GM10266 (cell line): ENCODE data around the gene OSTF1.

Experiments used
- DNase-seq: peaks from one replicate; pipeline ENCODE4 v3.0.0; 2012; ENCODE audit errors: extremely low spot score
- TF ChIP-seq, protein P1 (sequence below): IDR thresholded peaks from 2 replicates; pipeline ENCODE4 v1.5.1; 2012; ENCODE audit warnings: mild to moderate bottlenecking, low read depth; ENCODE audit not compliant: control insufficient read depth, insufficient read depth; ENCODE audit errors: missing control alignments

Gene OSTF1

GRCh38 chr9:75096796-75097195, 8.5 kb downstream of the OSTF1 start:
- TF ChIP-seq, protein P1, sequence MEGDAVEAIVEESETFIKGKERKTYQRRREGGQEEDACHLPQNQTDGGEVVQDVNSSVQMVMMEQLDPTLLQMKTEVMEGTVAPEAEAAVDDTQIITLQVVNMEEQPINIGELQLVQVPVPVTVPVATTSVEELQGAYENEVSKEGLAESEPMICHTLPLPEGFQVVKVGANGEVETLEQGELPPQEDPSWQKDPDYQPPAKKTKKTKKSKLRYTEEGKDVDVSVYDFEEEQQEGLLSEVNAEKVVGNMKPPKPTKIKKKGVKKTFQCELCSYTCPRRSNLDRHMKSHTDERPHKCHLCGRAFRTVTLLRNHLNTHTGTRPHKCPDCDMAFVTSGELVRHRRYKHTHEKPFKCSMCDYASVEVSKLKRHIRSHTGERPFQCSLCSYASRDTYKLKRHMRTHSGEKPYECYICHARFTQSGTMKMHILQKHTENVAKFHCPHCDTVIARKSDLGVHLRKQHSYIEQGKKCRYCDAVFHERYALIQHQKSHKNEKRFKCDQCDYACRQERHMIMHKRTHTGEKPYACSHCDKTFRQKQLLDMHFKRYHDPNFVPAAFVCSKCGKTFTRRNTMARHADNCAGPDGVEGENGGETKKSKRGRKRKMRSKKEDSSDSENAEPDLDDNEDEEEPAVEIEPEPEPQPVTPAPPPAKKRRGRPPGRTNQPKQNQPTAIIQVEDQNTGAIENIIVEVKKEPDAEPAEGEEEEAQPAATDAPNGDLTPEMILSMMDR, result no peak
- DNase-seq, result no peak

DNA sequence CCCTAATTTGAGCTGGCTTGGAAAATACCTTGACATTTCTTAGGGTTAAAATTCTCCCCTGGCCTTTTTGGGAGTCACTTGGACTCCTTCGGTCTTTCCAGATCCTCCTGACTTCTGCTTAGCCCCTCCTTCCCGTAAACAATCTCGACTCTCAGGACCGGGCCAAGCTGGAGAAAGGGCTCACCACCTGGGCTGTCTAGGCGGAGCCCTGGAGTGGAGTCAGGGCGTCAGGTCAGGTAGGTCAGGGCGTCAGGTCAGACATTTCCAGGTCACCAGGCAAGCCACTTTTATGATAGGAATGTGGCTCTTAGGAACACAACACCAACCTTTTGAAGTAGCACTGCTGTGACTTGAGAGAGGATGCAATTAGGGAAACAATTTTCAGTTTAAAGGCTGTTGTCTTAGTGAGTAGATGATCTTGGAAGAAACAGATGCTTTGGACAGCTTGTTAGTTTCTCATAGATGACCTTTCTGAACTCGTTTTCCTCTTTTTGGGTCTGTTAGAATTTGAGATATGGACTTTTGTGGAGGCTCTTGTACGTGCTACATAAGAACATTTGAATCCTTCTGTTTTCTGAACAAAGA, 12.8 kb downstream of the OSTF1 start:
- TF ChIP-seq, protein P1, result no peak
- no peak for DNase-seq

- TF ChIP-seq, protein P1, result no peak
- no peak for DNase-seq
Measured at GRCh38 chr9:75102177-75102790, 14.0 kb downstream of the OSTF1 start.

DNA sequence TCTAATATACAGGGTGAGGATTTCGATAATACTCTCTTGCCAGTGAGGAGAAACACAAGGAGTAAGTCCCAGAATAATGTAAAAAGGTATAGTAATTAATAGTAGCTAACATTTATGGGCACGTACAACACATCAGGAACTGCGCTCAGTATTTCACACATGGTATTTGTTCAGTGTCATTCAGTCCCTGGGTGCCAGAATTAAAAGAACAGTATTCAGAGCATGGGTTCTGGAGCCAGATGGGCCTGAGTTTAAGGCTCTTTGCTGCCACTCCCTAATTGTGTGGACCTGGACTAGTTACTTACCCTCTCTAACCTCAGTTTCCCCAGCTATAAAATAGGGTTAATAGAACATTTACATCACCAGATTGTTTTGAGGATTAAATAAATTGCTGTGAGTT, 16.3 kb downstream of the OSTF1 start:
- DNase-seq, result no peak
- TF ChIP-seq, protein P1, result no peak

DNA sequence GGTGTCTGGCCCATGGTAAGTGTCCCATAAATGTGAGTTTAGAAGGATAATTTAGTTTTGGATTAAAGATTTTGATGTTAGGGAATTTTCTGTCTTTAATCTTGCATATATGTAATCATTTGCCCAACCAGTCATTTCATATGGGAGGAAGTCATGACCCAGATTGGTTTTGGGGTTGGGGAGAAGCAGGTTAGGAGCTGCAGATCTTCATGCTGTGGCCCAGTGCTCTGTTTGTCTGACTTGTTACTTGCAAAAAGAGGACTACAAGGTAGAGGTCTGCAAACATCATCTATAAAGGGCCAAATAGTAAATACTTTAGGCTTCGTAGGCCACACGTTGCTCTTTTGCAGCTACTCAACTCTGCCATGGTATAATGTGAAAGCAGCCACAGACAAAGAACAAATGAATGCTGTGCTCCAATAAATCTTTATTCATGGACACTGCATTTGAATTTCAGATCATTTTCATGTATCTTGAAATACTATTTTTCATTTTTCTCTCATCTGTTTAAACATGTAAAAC, 16.8 kb downstream of the OSTF1 start:
- TF ChIP-seq, protein P1, result no peak
- no peak for DNase-seq

- TF ChIP-seq, protein P1, result no peak
Measured at GRCh38 chr9:75105841-75106240, 17.5 kb downstream of the OSTF1 start.

DNA sequence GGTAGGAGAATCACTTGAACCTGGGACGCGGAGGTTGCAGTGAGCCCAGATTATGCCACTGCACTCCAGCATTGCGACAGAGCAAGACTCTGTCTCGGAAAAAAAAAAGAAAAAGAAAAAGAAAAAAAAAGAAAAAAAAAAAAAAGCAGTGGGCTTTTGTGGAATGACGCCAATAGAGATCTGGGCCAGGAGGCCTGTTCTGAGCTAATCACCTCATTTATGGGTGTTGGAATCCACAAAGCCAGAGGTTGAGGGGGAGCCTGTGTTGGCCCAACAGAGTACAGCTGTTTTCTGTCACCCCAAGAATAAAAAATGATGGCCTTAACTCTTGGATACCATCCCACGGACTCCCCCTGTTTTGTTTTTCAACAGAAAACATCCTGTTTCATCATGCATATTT, 18.5 kb downstream of the OSTF1 start:
- TF ChIP-seq, protein P1, result no peak
- no peak for DNase-seq

More at GRCh38 chr9:75105841-75106240, 17.5 kb downstream of the OSTF1 start:
- no peak for DNase-seq
